ENCODE measurements around the gene CSMD2. TPM values are rescaled to one million over a fixed set of nuclear protein-coding genes. Genes with fewer than 3 reads are reported as not detected.
A peak's percentile ranks its signal among the peaks of the same experiment; 100 is the strongest.
"Not testable (repeated sequence)": the region's sequence is repeated elsewhere in the genome, so short reads cannot be mapped to it uniquely, and the experiment has no call there.

Gene CSMD2
- total RNA-seq, 6 donors from 2014 or later, result 0.39 to 1.0 (median 0.52) TPM

DNA sequence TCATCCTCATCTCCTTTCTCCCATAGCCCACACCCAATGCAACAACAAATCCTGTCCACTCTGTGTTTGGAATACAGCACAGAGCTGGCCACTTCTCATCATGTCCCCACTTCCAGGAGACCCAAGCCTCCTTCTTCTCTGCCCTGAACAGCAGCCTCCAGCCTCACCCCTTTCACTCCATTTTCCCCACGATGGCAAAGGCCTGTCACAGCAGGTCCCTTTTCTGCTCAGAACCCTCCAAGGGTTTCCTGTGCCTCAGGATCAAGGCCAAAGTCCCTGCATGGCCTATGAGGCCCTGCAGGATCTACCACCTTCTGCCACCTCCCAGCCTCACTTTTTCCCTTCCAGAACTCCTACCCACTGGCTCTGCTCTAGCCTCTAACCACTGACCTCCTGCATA lies 78.5 kb downstream of the CSMD2 start:
- WGBS, 2 donors, result 62 to 79% methylated on average over 1 of the region's 1 CpG
- H3K27me3 ChIP-seq, result no peaks in the 10 kb centered on the region
- H3K4me3 ChIP-seq, result no peak overlapping the region
- ATAC-seq (ENCODE audit: low FRiP score in 2 of 2) (peak in 1 of 2 donors; percentile 11), DNase-seq (no peak)
- no peak overlapping the region for H3K27ac ChIP-seq
- H3K36me3 ChIP-seq, result no peaks in the 10 kb centered on the region
- TF ChIP-seq, protein P1, sequence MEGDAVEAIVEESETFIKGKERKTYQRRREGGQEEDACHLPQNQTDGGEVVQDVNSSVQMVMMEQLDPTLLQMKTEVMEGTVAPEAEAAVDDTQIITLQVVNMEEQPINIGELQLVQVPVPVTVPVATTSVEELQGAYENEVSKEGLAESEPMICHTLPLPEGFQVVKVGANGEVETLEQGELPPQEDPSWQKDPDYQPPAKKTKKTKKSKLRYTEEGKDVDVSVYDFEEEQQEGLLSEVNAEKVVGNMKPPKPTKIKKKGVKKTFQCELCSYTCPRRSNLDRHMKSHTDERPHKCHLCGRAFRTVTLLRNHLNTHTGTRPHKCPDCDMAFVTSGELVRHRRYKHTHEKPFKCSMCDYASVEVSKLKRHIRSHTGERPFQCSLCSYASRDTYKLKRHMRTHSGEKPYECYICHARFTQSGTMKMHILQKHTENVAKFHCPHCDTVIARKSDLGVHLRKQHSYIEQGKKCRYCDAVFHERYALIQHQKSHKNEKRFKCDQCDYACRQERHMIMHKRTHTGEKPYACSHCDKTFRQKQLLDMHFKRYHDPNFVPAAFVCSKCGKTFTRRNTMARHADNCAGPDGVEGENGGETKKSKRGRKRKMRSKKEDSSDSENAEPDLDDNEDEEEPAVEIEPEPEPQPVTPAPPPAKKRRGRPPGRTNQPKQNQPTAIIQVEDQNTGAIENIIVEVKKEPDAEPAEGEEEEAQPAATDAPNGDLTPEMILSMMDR (IDR thresholded peaks at IDR 0.05), result no peak
- TF ChIP-seq POLR2AphosphoS5 (IDR thresholded peaks at IDR 0.05), result no peak
- no peak for TF ChIP-seq EP300 (IDR thresholded peaks at IDR 0.05)
- TF ChIP-seq POLR2A (IDR thresholded peaks at IDR 0.05), result no peak
- no peaks in the 10 kb centered on the region for H3K9me3 ChIP-seq
- H3K4me1 ChIP-seq, result no peaks in the 10 kb centered on the region

- peaks cover 0 to 4% (median 0%) of the 10 kb centered on the region in 4 donors for H3K9me3 ChIP-seq
- no peaks in the 10 kb centered on the region for H3K4me1 ChIP-seq
- H3K36me3 ChIP-seq, result no peaks in the 10 kb centered on the region
- H3K4me3 ChIP-seq, result no peak overlapping the region
- no peaks in the 10 kb centered on the region for H3K27me3 ChIP-seq
- no peak for ATAC-seq (ENCODE audit: low FRiP score in 2 of 2)
- DNase-seq, result no peak
- 64 to 73% methylated on average over 2 of the region's 2 CpGs for WGBS, 2 donors
- no peak for TF ChIP-seq POLR2AphosphoS5 (IDR thresholded peaks at IDR 0.05)
- TF ChIP-seq, protein P1 (IDR thresholded peaks at IDR 0.05), result no peak
- TF ChIP-seq EP300 (IDR thresholded peaks at IDR 0.05), result no peak
- TF ChIP-seq POLR2A (IDR thresholded peaks at IDR 0.05), result no peak
- H3K27ac ChIP-seq, result no peak overlapping the region
Observed at GRCh38 chr1:34083974-34084373, 81.1 kb downstream of the CSMD2 start.

DNA sequence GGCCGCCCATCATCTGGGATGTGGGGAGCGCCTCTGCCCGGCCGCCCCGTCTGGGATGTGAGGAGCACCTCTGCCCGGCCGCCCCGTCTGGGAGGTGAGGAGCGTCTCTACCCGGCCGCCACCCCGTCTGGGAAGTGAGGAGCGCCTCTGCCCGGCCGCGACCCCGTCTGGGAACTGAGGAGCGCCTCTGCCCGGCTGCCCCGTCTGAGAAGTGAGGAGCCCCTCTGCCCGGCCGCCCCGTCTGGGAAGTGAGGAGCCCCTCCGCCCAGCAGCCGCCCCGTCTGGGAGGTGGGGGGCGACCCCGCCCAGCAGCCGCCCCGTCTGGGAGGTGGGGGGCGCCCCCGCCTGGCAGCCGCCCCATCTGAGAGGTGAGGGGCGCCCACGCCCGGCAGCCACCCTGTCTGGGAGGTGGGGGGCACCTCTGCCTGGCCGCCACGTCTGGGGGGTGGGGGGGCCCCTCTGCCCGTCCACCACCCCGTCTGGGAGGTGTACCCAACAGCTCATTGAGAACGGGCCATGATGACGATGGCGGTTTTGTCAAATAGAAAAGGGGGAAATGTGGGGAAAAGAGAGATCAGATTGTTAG lies 82.9 kb downstream of the CSMD2 start:
- H3K27me3 ChIP-seq; H3K27ac ChIP-seq; ATAC-seq (ENCODE audit: low FRiP score in 2 of 2); H3K9me3 ChIP-seq; H3K4me3 ChIP-seq; H3K4me1 ChIP-seq; H3K36me3 ChIP-seq: not testable (repeated sequence)
- WGBS, 2 donors, result 94% methylated on average over 10 to 30 of the region's 43 CpGs
- peak in 1 of 2 donors; percentile 73 for DNase-seq

- H3K27ac ChIP-seq, result no peak overlapping the region
- H3K4me1 ChIP-seq, result no peaks in the 10 kb centered on the region
- 83 to 85% methylated on average over 4 of the region's 4 CpGs for WGBS, 2 donors
- DNase-seq (no peak), ATAC-seq (ENCODE audit: low FRiP score in 2 of 2) (no peak)
- no peaks in the 10 kb centered on the region for H3K36me3 ChIP-seq
- TF ChIP-seq EP300 (IDR thresholded peaks at IDR 0.05), result no peak
- no peak for TF ChIP-seq POLR2A (IDR thresholded peaks at IDR 0.05)
- TF ChIP-seq, protein P1 (IDR thresholded peaks at IDR 0.05), result no peak
- peaks cover 0 to 4% (median 0%) of the 10 kb centered on the region in 4 donors for H3K9me3 ChIP-seq
- H3K27me3 ChIP-seq, result no peaks in the 10 kb centered on the region
- no peak overlapping the region for H3K4me3 ChIP-seq
Observed at GRCh38 chr1:34078383-34078782, 86.6 kb downstream of the CSMD2 start.

GRCh38 chr1:34075576-34075975 lies 89.5 kb downstream of the CSMD2 start:
- Histone ChIP-seq H3K27me3 (no peaks in the 10 kb centered on the region), H3K4me3 (no peak overlapping the region), H3K4me1 (no peaks in the 10 kb centered on the region), H3K9me3 (peaks cover 0 to 4% (median 0%) of the 10 kb centered on the region in 4 donors), H3K27ac (no peak overlapping the region), H3K36me3 (no peaks in the 10 kb centered on the region)
- WGBS, 2 donors, result 78% methylated on average over 7 of the region's 7 CpGs
- DNase-seq (no peak), ATAC-seq (ENCODE audit: low FRiP score in 2 of 2) (no peak)
- TF ChIP-seq, protein P1 (IDR thresholded peaks at IDR 0.05), result no peak
- TF ChIP-seq POLR2A (IDR thresholded peaks at IDR 0.05) (no peak), EP300 (IDR thresholded peaks at IDR 0.05) (no peak), POLR2AphosphoS5 (IDR thresholded peaks at IDR 0.05) (no peak)

Data from upper lobe of left lung (tissue), 6 donors.